Endothelial cell of umbilical vein (primary cell): ENCODE data around the gene PLXND1. TPM values are rescaled to one million over a fixed set of nuclear protein-coding genes. Genes with fewer than 3 reads are reported as not detected.

Source experiments
- BruUV-seq: library from RNA; stranded (reverse); fragments of 400-500 nt; replicated peaks from 2 replicates; lab custom pipeline; 2021; lab: Mats Ljungman, UMichigan
- CTCF ChIA-PET: fragments of 300-600, 350-600 bp; sonication (Branson Sonifier 250); formaldehyde crosslinking; loops from one replicate; lab custom pipeline; 2021; ENCODE audit warnings: antibody characterized with exemption, inconsistent platforms; lab: Charles Lee
- POLR2A ChIA-PET: fragments of 300-600, 350-600 bp; sonication (Branson Sonifier 250); formaldehyde crosslinking; loops from one replicate; lab custom pipeline; 2021; ENCODE audit warnings: antibody characterized with exemption, inconsistent platforms; lab: Charles Lee
- DNase-seq: peaks from one replicate; pipeline ENCODE4 v3.0.0-alpha.2; 2011; ENCODE audit warnings: low read depth, low spot score
- FAIRE-seq: peaks from 2 replicates; lab custom pipeline; 2011; peaks lifted over from hg19 to GRCh38; lab: Jason Lieb, UNC
- H2AFZ ChIP-seq: 2 replicates; pipeline ENCODE4 v1.6.0; 2012; ENCODE audit warnings: low read depth, low read length, control low read depth, inconsistent platforms
- H3K27ac ChIP-seq: 2 replicates; pipeline ENCODE4 v1.5.1; 2011; ENCODE audit warnings: low read depth, mild to moderate bottlenecking, control low read depth, low read length, moderate library complexity; ENCODE audit not compliant: insufficient read depth
- H3K27me3 ChIP-seq, 2 experiments: 2 replicates each; pipeline versions ENCODE4 v1.6.0 to v1.6.1; 2011; ENCODE audit warnings: low read length in 2 of 2, mixed read lengths in 1 of 2; ENCODE audit not compliant: control insufficient read depth in 2 of 2, insufficient read depth in 2 of 2
- H3K36me3 ChIP-seq, 2 experiments: 2 replicates in 1 of 2; 3 replicates in 1 of 2; pipeline ENCODE4 v1.5.1; 2011; ENCODE audit warnings: low read length in 2 of 2, mild to moderate bottlenecking in 1 of 2, moderate library complexity in 1 of 2; ENCODE audit not compliant: control insufficient read depth in 2 of 2, insufficient read depth in 2 of 2; ENCODE audit errors: extremely low read depth in 1 of 2
- H3K4me1 ChIP-seq: 3 replicates; pipeline ENCODE4 v1.5.1; 2011; ENCODE audit warnings: mild to moderate bottlenecking, low read length; ENCODE audit not compliant: control insufficient read depth, insufficient read depth; ENCODE audit errors: extremely low read depth
- H3K4me2 ChIP-seq: 2 replicates; pipeline ENCODE4 v1.6.1; 2011; ENCODE audit warnings: low read length, control low read depth, mixed read lengths; ENCODE audit not compliant: insufficient read depth
- H3K4me3 ChIP-seq, 3 experiments: fragments of 200-600 bp in 1 of 3; sonication (generic), shearing (Covaris generic) in 1 of 3; replicated peaks in 1 of 3; 2 replicates each; pipeline ENCODE4 v1.5.1; 2011 to 2016; ENCODE audit warnings: control low read depth in 3 of 3, low read length in 3 of 3, mild to moderate bottlenecking in 2 of 3, inconsistent platforms in 1 of 3, low read depth in 1 of 3, moderate library complexity in 1 of 3; ENCODE audit not compliant: insufficient read depth in 1 of 3
- H3K79me2 ChIP-seq: 2 replicates; pipeline ENCODE4 v1.6.0; 2012; ENCODE audit warnings: low read length, inconsistent platforms; ENCODE audit not compliant: control insufficient read depth, insufficient read depth
- H3K9ac ChIP-seq: replicated peaks from 2 replicates; pipeline ENCODE3; 2011; ENCODE audit warnings: low read length, control low read depth; ENCODE audit not compliant: insufficient read depth; ENCODE audit errors: extremely low read depth
- H3K9me1 ChIP-seq: replicated peaks from 3 replicates; pipeline ENCODE4 v1.6.0; 2011; ENCODE audit warnings: mild to moderate bottlenecking, low read length; ENCODE audit not compliant: control insufficient read depth, insufficient read depth; ENCODE audit errors: extremely low read depth
- H3K9me3 ChIP-seq: replicated peaks from 2 replicates; pipeline ENCODE4 v1.5.1; 2012; ENCODE audit warnings: low read length, inconsistent platforms; ENCODE audit not compliant: control insufficient read depth, insufficient read depth
- H4K20me1 ChIP-seq: replicated peaks from 2 replicates; pipeline ENCODE3; 2011; ENCODE audit warnings: mild to moderate bottlenecking, low read length; ENCODE audit not compliant: control insufficient read depth, insufficient read depth; ENCODE audit errors: extremely low read depth
- EZH2 ChIP-seq: IDR thresholded peaks from 2 replicates; pipeline ENCODE4 v1.6.1; 2012; ENCODE audit warnings: borderline replicate concordance, low read depth, mild to moderate bottlenecking, moderate library complexity, low read length, inconsistent platforms; ENCODE audit not compliant: severe bottlenecking
- FOS ChIP-seq: IDR thresholded peaks from 2 replicates; pipeline ENCODE4 v1.6.1; 2011; ENCODE audit warnings: mild to moderate bottlenecking, low read length, moderate library complexity, borderline replicate concordance; ENCODE audit not compliant: insufficient read depth
- GATA2 ChIP-seq: IDR thresholded peaks from 2 replicates; pipeline ENCODE4 v1.7.0; 2011; ENCODE audit warnings: low read depth, mild to moderate bottlenecking, moderate library complexity, mixed read lengths, low read length; ENCODE audit not compliant: insufficient read length, insufficient read depth
- JUN ChIP-seq: IDR thresholded peaks from 2 replicates; pipeline ENCODE4 v1.6.1; 2011; ENCODE audit warnings: borderline replicate concordance, low read depth; ENCODE audit not compliant: insufficient read length, insufficient read depth
- MAX ChIP-seq: IDR thresholded peaks from 2 replicates; pipeline ENCODE4 v1.6.1; 2011; ENCODE audit not compliant: insufficient read depth, insufficient read length
- MYC ChIP-seq: IDR thresholded peaks from one replicate; pipeline ENCODE4 v1.6.1; 2011; ENCODE audit warnings: mild to moderate bottlenecking, low read depth, low read length
- POLR2A ChIP-seq: IDR thresholded peaks from 2 replicates; pipeline ENCODE4 v1.6.1; 2012; ENCODE audit warnings: low read depth, mild to moderate bottlenecking, control low read depth, low read length
- POLR2AphosphoS5 ChIP-seq: IDR thresholded peaks from 2 replicates; pipeline ENCODE4 v1.6.1; 2012; ENCODE audit warnings: low read depth, mild to moderate bottlenecking, control low read depth, low read length, moderate library complexity; ENCODE audit not compliant: insufficient read depth
- dilution Hi-C: fragments of 300-500 bp; cut with MboI; formaldehyde crosslinking; loops from one replicate; pipeline ENCODE4 v1.15.0; 2019; ENCODE audit warnings: low sequenced_read_pairs; ENCODE audit not compliant: extremely low pct_ligation_motif_present
- intact Hi-C: fragments of 100-400 bp; cut with micrococcal nuclease; formaldehyde crosslinking; loops from one replicate; pipeline ENCODE4 v1.10.0; 2022
- polyA plus RNA-seq, 4 experiments: library from polyadenylated mRNA; depleted of rRNA in 3 of 4; stranded (reverse) in 3 of 4; unstranded in 1 of 4; fragments of >200 nt; gene quantifications; 2 replicates each; pipeline versions ENCODE4 v1.2.1 to v1.2.3, GENCODE V29; 2011 to 2012; ENCODE audit warnings: missing spikeins in 1 of 4
- total RNA-seq: library from RNA; stranded (reverse); gene quantifications from 2 replicates; pipeline ENCODE4 v1.2.3, GENCODE V29; 2021
- TF ChIP-seq, protein P1 (sequence below), 2 donors: IDR thresholded peaks; 1 replicate in 1 of 2; 2 replicates in 1 of 2; pipeline ENCODE4 v1.5.1; 2011; ENCODE audit warnings: low read length in 2 of 2, mild to moderate bottlenecking in 2 of 2, moderate library complexity in 2 of 2, control low read depth in 1 of 2, inconsistent platforms in 1 of 2, low read depth in 1 of 2; ENCODE audit not compliant: insufficient read depth in 1 of 2; ENCODE audit errors: extremely low read depth in 1 of 2

Gene PLXND1
- total and polyA plus RNA-seq, 2 donors (not counting 3 experiments of a cell fraction or from before 2014, with no cell fraction given): 300 to 834 TPM

- POLR2A ChIA-PET: no interaction called here
- Histone ChIP-seq H3K27me3 (no peaks in the 10 kb centered on the region), H3K79me2 (no peaks in the 10 kb centered on the region), H3K9ac (no peak overlapping the region), H4K20me1 (no peaks in the 10 kb centered on the region), H3K9me3 (no peaks in the 10 kb centered on the region), H3K4me1 (no peaks in the 10 kb centered on the region), H3K4me2 (no peak overlapping the region), H3K36me3 (peaks cover 0 to 15% of the 10 kb centered on the region in 2 experiments), H2AFZ (no peak overlapping the region), H3K4me3 (no peak overlapping the region), H3K9me1 (no peaks in the 10 kb centered on the region), H3K27ac (no peak overlapping the region)
- BruUV-seq: no TSS peak
- intact Hi-C loops (no loop called here), dilution Hi-C loops (no loop called here)
- no peak for FAIRE-seq
- CTCF ChIA-PET: interaction anchor here (1.3 kb wide), 1 partner anchor 14 kb away, joined by 3 read pairs; no protein-coding TSS in a partner anchor
- DNase-seq: no peak
- TF ChIP-seq GATA2 (no peak), EZH2 (no peak), MAX (no peak), MYC (no peak), FOS (no peak), POLR2AphosphoS5 (no peak), POLR2A (no peak), JUN (no peak)
- TF ChIP-seq, protein P1, sequence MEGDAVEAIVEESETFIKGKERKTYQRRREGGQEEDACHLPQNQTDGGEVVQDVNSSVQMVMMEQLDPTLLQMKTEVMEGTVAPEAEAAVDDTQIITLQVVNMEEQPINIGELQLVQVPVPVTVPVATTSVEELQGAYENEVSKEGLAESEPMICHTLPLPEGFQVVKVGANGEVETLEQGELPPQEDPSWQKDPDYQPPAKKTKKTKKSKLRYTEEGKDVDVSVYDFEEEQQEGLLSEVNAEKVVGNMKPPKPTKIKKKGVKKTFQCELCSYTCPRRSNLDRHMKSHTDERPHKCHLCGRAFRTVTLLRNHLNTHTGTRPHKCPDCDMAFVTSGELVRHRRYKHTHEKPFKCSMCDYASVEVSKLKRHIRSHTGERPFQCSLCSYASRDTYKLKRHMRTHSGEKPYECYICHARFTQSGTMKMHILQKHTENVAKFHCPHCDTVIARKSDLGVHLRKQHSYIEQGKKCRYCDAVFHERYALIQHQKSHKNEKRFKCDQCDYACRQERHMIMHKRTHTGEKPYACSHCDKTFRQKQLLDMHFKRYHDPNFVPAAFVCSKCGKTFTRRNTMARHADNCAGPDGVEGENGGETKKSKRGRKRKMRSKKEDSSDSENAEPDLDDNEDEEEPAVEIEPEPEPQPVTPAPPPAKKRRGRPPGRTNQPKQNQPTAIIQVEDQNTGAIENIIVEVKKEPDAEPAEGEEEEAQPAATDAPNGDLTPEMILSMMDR (IDR thresholded peaks at IDR 0.05; ENCODE audit: extremely low read depth in 1 of 2, insufficient read depth in 1 of 2, low read depth in 1 of 2, low read length in 2 of 2): no peak
Observed at GRCh38 chr3:129512595-129512994, 93.9 kb downstream of the PLXND1 start.
